HEK293 (cell line): ENCODE data around the gene SCUBE3.

Experiments
- CTCF ChIP-seq: fragments of 450-650 bp; formaldehyde crosslinking; IDR thresholded peaks from 2 replicates; pipeline ENCODE4 v1.5.1; 2016; ENCODE audit warnings: missing biosample characterization, missing genetic modification characterization
- SP3 ChIP-seq: fragments of 450-650 bp; formaldehyde crosslinking; IDR thresholded peaks from 2 replicates; pipeline ENCODE4 v1.5.1; 2016; ENCODE audit warnings: missing biosample characterization, missing genetic modification characterization
- ZBTB21 ChIP-seq: fragments of 450-650 bp; formaldehyde crosslinking; IDR thresholded peaks from 2 replicates; pipeline ENCODE4 v1.5.1; 2017; ENCODE audit warnings: missing biosample characterization, missing genetic modification characterization
- ZNF24 ChIP-seq: fragments of 450-650 bp; formaldehyde crosslinking; IDR thresholded peaks from 2 replicates; pipeline ENCODE4 v1.5.1; 2016; ENCODE audit warnings: missing biosample characterization, missing genetic modification characterization
- ZNF776 ChIP-seq: fragments of 450-650 bp; formaldehyde crosslinking; IDR thresholded peaks from 2 replicates; pipeline ENCODE4 v1.5.0; 2017; ENCODE audit warnings: missing biosample characterization, missing genetic modification characterization, borderline replicate concordance
- ZNF843 ChIP-seq: fragments of 450-650 bp; formaldehyde crosslinking; IDR thresholded peaks from 2 replicates; pipeline ENCODE4 v1.5.1; 2016; ENCODE audit warnings: missing biosample characterization, missing genetic modification characterization
- ZXDB ChIP-seq: fragments of 450-650 bp; formaldehyde crosslinking; IDR thresholded peaks from 2 replicates; pipeline ENCODE4 v1.5.1; 2016; ENCODE audit warnings: missing biosample characterization, missing genetic modification characterization

GRCh38 chr6:35195120-35195780 is 18.5 kb upstream of the SCUBE3 start:
- no peak for TF ChIP-seq ZNF776 (tag by site-specific recombination)
- no peak for TF ChIP-seq SP3 (tag by site-specific recombination)
- no peak for TF ChIP-seq ZBTB21 (tag by site-specific recombination)
- no peak for TF ChIP-seq CTCF (tag by site-specific recombination)
- no peak for TF ChIP-seq ZNF24 (tag by site-specific recombination)
- TF ChIP-seq ZXDB (tag by site-specific recombination), result no peak
- TF ChIP-seq ZNF843 (tag by site-specific recombination), result no peak
